ENCODE measurements around the gene MYO5A. TPM values are rescaled to one million over a fixed set of nuclear protein-coding genes. Genes with fewer than 3 reads are reported as not detected.
"Not testable (repeated sequence)": the region's sequence is repeated elsewhere in the genome, so short reads cannot be mapped to it uniquely, and the experiment has no call there.

MYO5A gene
- total and polyA plus RNA-seq, 3 experiments from 2014 or later = 15.8 to 37.3 (median 31.0) TPM

- POLR2A ChIA-PET; H3K27ac Mint-ChIP-seq; H3K4me3 ChIP-seq (ENCODE audit: low read length); H3K9me3 ChIP-seq (ENCODE audit: low read length); H3K36me3 ChIP-seq (ENCODE audit: insufficient read depth, low read length); H3K4me3 Mint-ChIP-seq; H3K27me3 ChIP-seq (ENCODE audit: insufficient read depth, low read length, poor library complexity, severe bottlenecking); H3K4me1 Mint-ChIP-seq; H3K4me1 ChIP-seq (ENCODE audit: insufficient read depth, low read length); H3K9me3 Mint-ChIP-seq; DNase-seq; H3K36me3 Mint-ChIP-seq; CTCF ChIA-PET; H3K27ac ChIP-seq (ENCODE audit: low read depth, low read length): not testable (repeated sequence)
- peaks cover 0 to 12% of the 10 kb centered on the region in 2 donors for H3K27me3 Mint-ChIP-seq
Measured at GRCh38 chr15:52285941-52286340, 242.7 kb downstream of the MYO5A start.

- ChIA-PET CTCF (no interaction called here), POLR2A (no interaction called here)
- Histone ChIP-seq H3K9me3 (ENCODE audit: low read length) (no peaks in the 10 kb centered on the region), H3K4me1 (ENCODE audit: insufficient read depth, low read length) (no peaks in the 10 kb centered on the region), H3K4me3 (ENCODE audit: low read length) (no peak overlapping the region), H3K27me3 (ENCODE audit: insufficient read depth, low read length, poor library complexity, severe bottlenecking) (no peaks in the 10 kb centered on the region), H3K27ac (ENCODE audit: low read depth, low read length) (no peak overlapping the region), H3K36me3 (ENCODE audit: insufficient read depth, low read length) (no peaks in the 10 kb centered on the region)
- Mint-ChIP-seq H3K4me3 (no peak overlapping the region), H3K27ac (no peak overlapping the region), H3K9me3 (no peaks in the 10 kb centered on the region), H3K27me3 (peaks cover 0 to 12% of the 10 kb centered on the region in 2 donors), H3K36me3 (peaks cover 0 to 4% (median 0%) of the 10 kb centered on the region in 3 donors), H3K4me1 (no peaks in the 10 kb centered on the region)
- DNase-seq = no peak
Measured at GRCh38 chr15:52284164-52284563, 244.5 kb downstream of the MYO5A start.

GRCh38 chr15:52283281-52283680 is 245.4 kb downstream of the MYO5A start:
- Histone ChIP-seq H3K4me1 (ENCODE audit: insufficient read depth, low read length) (no peaks in the 10 kb centered on the region), H3K9me3 (ENCODE audit: low read length) (no peaks in the 10 kb centered on the region), H3K27ac (ENCODE audit: low read depth, low read length) (no peak overlapping the region), H3K27me3 (ENCODE audit: insufficient read depth, low read length, poor library complexity, severe bottlenecking) (no peaks in the 10 kb centered on the region), H3K36me3 (ENCODE audit: insufficient read depth, low read length) (no peaks in the 10 kb centered on the region), H3K4me3 (ENCODE audit: low read length) (no peak overlapping the region)
- Mint-ChIP-seq H3K4me3 (no peak overlapping the region), H3K4me1 (no peaks in the 10 kb centered on the region), H3K27me3 (peaks cover 0 to 12% of the 10 kb centered on the region in 2 donors), H3K9me3 (no peaks in the 10 kb centered on the region), H3K27ac (no peak overlapping the region), H3K36me3 (peaks cover 0 to 4% (median 0%) of the 10 kb centered on the region in 3 donors)
- DNase-seq = no peak
- ChIA-PET CTCF (no interaction called here), POLR2A (no interaction called here)

- H3K36me3 Mint-ChIP-seq = peaks cover 0 to 4% (median 0%) of the 10 kb centered on the region in 3 donors
- Histone ChIP-seq H3K4me1 (ENCODE audit: insufficient read depth, low read length) (no peaks in the 10 kb centered on the region), H3K36me3 (ENCODE audit: insufficient read depth, low read length) (no peaks in the 10 kb centered on the region), H3K27me3 (ENCODE audit: insufficient read depth, low read length, poor library complexity, severe bottlenecking) (no peaks in the 10 kb centered on the region), H3K9me3 (ENCODE audit: low read length) (no peaks in the 10 kb centered on the region), H3K4me3 (ENCODE audit: low read length) (no peak overlapping the region), H3K27ac (ENCODE audit: low read depth, low read length) (no peak overlapping the region)
- DNase-seq = no peak
- peaks cover 0 to 12% of the 10 kb centered on the region in 2 donors for H3K27me3 Mint-ChIP-seq
- peak overlapping the region in 2 of 8 donors; percentile 56 to 77 for H3K27ac Mint-ChIP-seq
- no peaks in the 10 kb centered on the region for H3K4me1 Mint-ChIP-seq
- ChIA-PET POLR2A (no interaction called here), CTCF (no interaction called here)
- no peaks in the 10 kb centered on the region for H3K9me3 Mint-ChIP-seq
- H3K4me3 Mint-ChIP-seq = no peak overlapping the region
Measured at GRCh38 chr15:52282418-52282817, 246.3 kb downstream of the MYO5A start.

- POLR2A ChIA-PET = no interaction called here
Measured at GRCh38 chr15:52281085-52282035, 247.3 kb downstream of the MYO5A start.

GRCh38 chr15:52280326-52281084 is 248.2 kb downstream of the MYO5A start:
- no peaks in the 10 kb centered on the region for H3K9me3 ChIP-seq (ENCODE audit: low read length)
- ChIA-PET CTCF (no interaction called here), POLR2A (no interaction called here)
- no peak overlapping the region for H3K27ac ChIP-seq (ENCODE audit: low read depth, low read length)
- H3K9me3 Mint-ChIP-seq = no peaks in the 10 kb centered on the region
- H3K4me3 Mint-ChIP-seq = no peak overlapping the region
- no peaks in the 10 kb centered on the region for H3K4me1 ChIP-seq (ENCODE audit: insufficient read depth, low read length)
- no peaks in the 10 kb centered on the region for H3K36me3 Mint-ChIP-seq
- H3K36me3 ChIP-seq (ENCODE audit: insufficient read depth, low read length) = no peaks in the 10 kb centered on the region
- peaks cover 2 to 20% of the 10 kb centered on the region in 2 donors for H3K27me3 Mint-ChIP-seq
- H3K4me3 ChIP-seq (ENCODE audit: low read length) = no peak overlapping the region
- no peak overlapping the region for H3K27ac Mint-ChIP-seq
- no peaks in the 10 kb centered on the region for H3K4me1 Mint-ChIP-seq
- DNase-seq = no peak
- no peaks in the 10 kb centered on the region for H3K27me3 ChIP-seq (ENCODE audit: insufficient read depth, low read length, poor library complexity, severe bottlenecking)

More at GRCh38 chr15:52281085-52282035, 247.3 kb downstream of the MYO5A start:
- CTCF ChIA-PET = no interaction called here
- Histone ChIP-seq H3K27ac (ENCODE audit: low read depth, low read length) (no peak overlapping the region), H3K27me3 (ENCODE audit: insufficient read depth, low read length, poor library complexity, severe bottlenecking) (no peaks in the 10 kb centered on the region), H3K4me3 (ENCODE audit: low read length) (no peak overlapping the region), H3K4me1 (ENCODE audit: insufficient read depth, low read length) (no peaks in the 10 kb centered on the region), H3K9me3 (ENCODE audit: low read length) (no peaks in the 10 kb centered on the region), H3K36me3 (ENCODE audit: insufficient read depth, low read length) (no peaks in the 10 kb centered on the region)
- DNase-seq = no peak
- Mint-ChIP-seq H3K9me3 (no peaks in the 10 kb centered on the region), H3K27me3 (peaks cover 0 to 12% of the 10 kb centered on the region in 2 donors), H3K27ac (no peak overlapping the region), H3K36me3 (no peaks in the 10 kb centered on the region), H3K4me1 (no peaks in the 10 kb centered on the region), H3K4me3 (no peak overlapping the region)

- Histone ChIP-seq H3K27ac (ENCODE audit: low read depth, low read length) (no peak overlapping the region), H3K9me3 (ENCODE audit: low read length) (no peaks in the 10 kb centered on the region), H3K4me3 (ENCODE audit: low read length) (no peak overlapping the region), H3K4me1 (ENCODE audit: insufficient read depth, low read length) (no peaks in the 10 kb centered on the region), H3K36me3 (ENCODE audit: insufficient read depth, low read length) (no peaks in the 10 kb centered on the region), H3K27me3 (ENCODE audit: insufficient read depth, low read length, poor library complexity, severe bottlenecking) (no peaks in the 10 kb centered on the region)
- no peak for DNase-seq
- H3K4me3 Mint-ChIP-seq = no peak overlapping the region
- no peaks in the 10 kb centered on the region for H3K4me1 Mint-ChIP-seq
- peaks cover 2 to 16% of the 10 kb centered on the region in 2 donors for H3K27me3 Mint-ChIP-seq
- ChIA-PET CTCF (interaction anchor here (1.1 to 1.2 kb wide), 2 partner anchors 20 to 200 kb away, joined by 3 read pairs; no protein-coding TSS in a partner anchor), POLR2A (no interaction called here)
- H3K9me3 Mint-ChIP-seq = no peaks in the 10 kb centered on the region
- no peak overlapping the region for H3K27ac Mint-ChIP-seq
- H3K36me3 Mint-ChIP-seq = peaks cover 0 to 4% (median 0%) of the 10 kb centered on the region in 3 donors
Measured at GRCh38 chr15:52278636-52279367, 249.9 kb downstream of the MYO5A start.
